Esophagus squamous epithelium (tissue), 5 donors: ENCODE results near the gene MAN1C1. TPM values are rescaled to one million over a fixed set of nuclear protein-coding genes. Genes with fewer than 3 reads are reported as not detected.

Experiments
- DNase-seq: peaks from one replicate; lab custom pipeline; 2025; lab: John Stamatoyannopoulos, UW
- H3K27ac ChIP-seq, 4 donors: fragments of 200-600 bp; sonication (generic); one replicate each; pipeline ENCODE4 v1.5.1; 2016 to 2019; ENCODE audit warnings: mild to moderate bottlenecking in 1 of 4
- H3K27me3 ChIP-seq, 4 donors: fragments of 200-600 bp; sonication (generic); 1 replicate in 3 of 4; 2 replicates in 1 of 4; pipeline versions ENCODE4 v1.5.1 to v1.6.0; 2017 to 2021; ENCODE audit warnings: antibody characterized with exemption in 1 of 4
- H3K36me3 ChIP-seq, 3 donors: fragments of 200-600 bp; sonication (generic); one replicate each; pipeline ENCODE4 v1.5.1; 2016 to 2019
- H3K4me1 ChIP-seq, 3 donors: fragments of 200-600 bp; sonication (generic); one replicate each; pipeline ENCODE4 v1.5.1; 2017 to 2019
- H3K4me3 ChIP-seq, 4 donors: fragments of 200-600 bp; sonication (generic); 1 replicate in 3 of 4; 2 replicates in 1 of 4; pipeline ENCODE4 v1.5.1; 2016 to 2019; ENCODE audit warnings: mild to moderate bottlenecking in 2 of 4, moderate library complexity in 1 of 4
- H3K9me3 ChIP-seq, 3 donors: fragments of 200-600 bp; sonication (generic); one replicate each; pipeline ENCODE4 v1.5.1; 2016 to 2019
- POLR2A ChIP-seq, 4 donors: fragments of 450-650 bp; IDR thresholded peaks; one replicate each; pipeline ENCODE4 v1.6.1; 2017; ENCODE audit warnings: antibody characterized with exemption in 4 of 4, mild to moderate bottlenecking in 4 of 4, moderate library complexity in 3 of 4
- WGBS, 2 donors: methylation state at CpG; one replicate each; pipeline ENCODE4 v1.1.5; 2018; 5-methylcytosine and 5-hydroxymethylcytosine counted together
- intact Hi-C: fragments of 100-400 bp; cut with DNase I; formaldehyde crosslinking; loops from one replicate; pipeline ENCODE4 v1.15.0; 2022
- total RNA-seq, 4 donors: library from RNA; depleted of rRNA; stranded (reverse); fragments of >200 nt; gene quantifications; one replicate each; pipeline ENCODE4 v1.1.0, GENCODE V29; 2016
- TF ChIP-seq, protein P1 (sequence below), 6 experiments: fragments of 450-650 bp in 4 of 6; fragments of 200-600 bp in 2 of 6; sonication (generic) in 2 of 6; IDR thresholded peaks; one replicate each; pipeline ENCODE4 v1.5.1; 2016 to 2019; ENCODE audit warnings: antibody characterized with exemption in 6 of 6, mild to moderate bottlenecking in 4 of 6, moderate library complexity in 4 of 6
- donor health status: DM: yes; HTN: yes; CAD: no.

MAN1C1 gene
- total RNA-seq, 4 donors from 2014 or later, result 0.91 to 7.4 (median 3.8) TPM

DNA sequence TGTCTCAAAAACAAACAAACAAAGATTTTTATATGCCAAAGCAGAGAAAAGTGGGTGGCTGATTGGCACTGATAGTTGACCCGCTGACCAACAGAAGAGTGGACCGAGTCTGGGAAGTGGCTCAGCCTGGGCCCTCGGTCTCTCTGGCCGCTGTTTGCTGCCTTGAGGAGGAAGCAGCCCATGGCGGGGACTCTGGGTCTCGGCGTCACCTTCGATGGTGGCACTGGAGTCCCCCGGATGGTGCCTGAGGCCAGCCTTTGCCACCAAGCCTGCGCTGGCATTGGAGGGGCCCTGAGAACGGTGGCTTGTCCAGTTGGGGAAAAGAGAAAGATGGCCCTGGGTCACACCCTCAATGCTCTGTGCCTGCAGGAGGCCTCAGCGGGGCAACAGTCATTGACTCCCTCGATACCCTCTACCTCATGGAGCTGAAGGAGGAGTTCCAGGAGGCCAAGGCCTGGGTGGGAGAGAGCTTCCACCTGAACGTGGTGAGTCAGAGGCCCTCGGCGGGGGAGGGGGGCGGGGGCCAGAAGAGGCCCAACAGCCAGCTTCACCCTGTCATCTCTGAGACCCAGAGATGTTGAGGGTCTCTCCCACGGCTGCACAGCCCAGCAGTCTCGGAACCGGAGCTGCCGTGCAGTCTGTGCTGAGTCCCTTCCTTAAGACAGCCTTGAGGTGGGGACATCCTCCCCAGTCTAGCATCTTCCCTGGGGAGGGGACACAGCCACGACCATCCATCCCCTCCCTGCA lies 129.9 kb downstream of the MAN1C1 start:
- no peak for TF ChIP-seq POLR2A (IDR thresholded peaks at IDR 0.05)
- TF ChIP-seq, protein P1, sequence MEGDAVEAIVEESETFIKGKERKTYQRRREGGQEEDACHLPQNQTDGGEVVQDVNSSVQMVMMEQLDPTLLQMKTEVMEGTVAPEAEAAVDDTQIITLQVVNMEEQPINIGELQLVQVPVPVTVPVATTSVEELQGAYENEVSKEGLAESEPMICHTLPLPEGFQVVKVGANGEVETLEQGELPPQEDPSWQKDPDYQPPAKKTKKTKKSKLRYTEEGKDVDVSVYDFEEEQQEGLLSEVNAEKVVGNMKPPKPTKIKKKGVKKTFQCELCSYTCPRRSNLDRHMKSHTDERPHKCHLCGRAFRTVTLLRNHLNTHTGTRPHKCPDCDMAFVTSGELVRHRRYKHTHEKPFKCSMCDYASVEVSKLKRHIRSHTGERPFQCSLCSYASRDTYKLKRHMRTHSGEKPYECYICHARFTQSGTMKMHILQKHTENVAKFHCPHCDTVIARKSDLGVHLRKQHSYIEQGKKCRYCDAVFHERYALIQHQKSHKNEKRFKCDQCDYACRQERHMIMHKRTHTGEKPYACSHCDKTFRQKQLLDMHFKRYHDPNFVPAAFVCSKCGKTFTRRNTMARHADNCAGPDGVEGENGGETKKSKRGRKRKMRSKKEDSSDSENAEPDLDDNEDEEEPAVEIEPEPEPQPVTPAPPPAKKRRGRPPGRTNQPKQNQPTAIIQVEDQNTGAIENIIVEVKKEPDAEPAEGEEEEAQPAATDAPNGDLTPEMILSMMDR (IDR thresholded peaks at IDR 0.05), result no peak
- WGBS, 2 donors, result 66 to 100% methylated on average over 3 to 4 of the region's 22 CpGs
- no peak overlapping the region for H3K4me3 ChIP-seq
- H3K27me3 ChIP-seq, result no peaks in the 10 kb centered on the region
- intact Hi-C loops, result loop anchor here (5.0 kb wide), 1 partner anchor 129 kb away; the partner anchor contains the start of gene MAN1C1
- peaks cover 19 to 71% (median 52%) of the 10 kb centered on the region in 3 donors for H3K4me1 ChIP-seq
- DNase-seq, result no peak
- H3K27ac ChIP-seq, result no peak overlapping the region
- no peaks in the 10 kb centered on the region for H3K36me3 ChIP-seq
- H3K9me3 ChIP-seq, result no peaks in the 10 kb centered on the region

DNA sequence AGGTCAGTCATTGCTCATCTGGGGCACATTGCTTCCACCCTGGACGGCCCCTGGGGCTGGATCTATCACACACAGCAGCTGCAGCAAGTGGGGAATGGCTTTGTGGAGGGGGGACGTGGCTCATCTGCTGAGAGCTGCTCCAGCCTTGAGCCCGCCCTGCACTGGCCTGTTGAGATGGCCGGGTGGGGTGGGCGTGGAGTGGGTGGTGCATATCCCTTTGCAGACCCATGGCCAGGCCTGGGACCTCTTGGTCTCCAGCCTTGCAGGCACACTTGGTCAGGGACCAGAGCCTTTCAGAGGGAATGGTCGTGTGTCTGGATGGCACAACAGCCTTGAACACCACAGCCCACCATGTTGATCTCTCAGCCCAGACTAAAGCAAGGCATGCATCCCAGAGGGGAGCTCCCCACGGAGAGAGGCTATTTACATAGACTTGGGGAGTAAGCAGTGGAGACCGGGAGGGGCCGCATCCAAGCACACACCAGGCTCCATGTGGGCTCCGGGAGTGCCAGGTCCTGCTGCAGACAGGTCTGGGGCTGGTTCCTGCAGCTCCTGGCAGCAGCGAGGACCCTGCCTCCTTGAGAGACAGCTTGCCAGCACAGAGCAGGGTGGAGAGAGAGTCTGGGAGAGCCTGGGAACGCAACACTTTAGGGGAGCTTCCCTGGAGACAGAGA lies 130.6 kb downstream of the MAN1C1 start:
- Histone ChIP-seq H3K27me3 (no peaks in the 10 kb centered on the region), H3K4me3 (no peak overlapping the region), H3K36me3 (no peaks in the 10 kb centered on the region), H3K4me1 (peaks cover 19 to 67% (median 52%) of the 10 kb centered on the region in 3 donors), H3K9me3 (no peaks in the 10 kb centered on the region), H3K27ac (peak overlapping the region in 1 of 4 donors; percentile 1)
- 64 to 80% methylated on average over 3 to 5 of the region's 12 CpGs for WGBS, 2 donors
- TF ChIP-seq, protein P1 (IDR thresholded peaks at IDR 0.05), result no peak
- no peak for TF ChIP-seq POLR2A (IDR thresholded peaks at IDR 0.05)
- no peak for DNase-seq
- intact Hi-C loops, result loop anchor here (5.0 kb wide), 1 partner anchor 130 kb away; the partner anchor contains the start of gene MAN1C1

GRCh38 chr1:25748531-25749205 lies 132.1 kb downstream of the MAN1C1 start:
- intact Hi-C loops, result loop anchor here (5.0 kb wide), 1 partner anchor 131 kb away; the partner anchor contains the start of gene MAN1C1

DNA sequence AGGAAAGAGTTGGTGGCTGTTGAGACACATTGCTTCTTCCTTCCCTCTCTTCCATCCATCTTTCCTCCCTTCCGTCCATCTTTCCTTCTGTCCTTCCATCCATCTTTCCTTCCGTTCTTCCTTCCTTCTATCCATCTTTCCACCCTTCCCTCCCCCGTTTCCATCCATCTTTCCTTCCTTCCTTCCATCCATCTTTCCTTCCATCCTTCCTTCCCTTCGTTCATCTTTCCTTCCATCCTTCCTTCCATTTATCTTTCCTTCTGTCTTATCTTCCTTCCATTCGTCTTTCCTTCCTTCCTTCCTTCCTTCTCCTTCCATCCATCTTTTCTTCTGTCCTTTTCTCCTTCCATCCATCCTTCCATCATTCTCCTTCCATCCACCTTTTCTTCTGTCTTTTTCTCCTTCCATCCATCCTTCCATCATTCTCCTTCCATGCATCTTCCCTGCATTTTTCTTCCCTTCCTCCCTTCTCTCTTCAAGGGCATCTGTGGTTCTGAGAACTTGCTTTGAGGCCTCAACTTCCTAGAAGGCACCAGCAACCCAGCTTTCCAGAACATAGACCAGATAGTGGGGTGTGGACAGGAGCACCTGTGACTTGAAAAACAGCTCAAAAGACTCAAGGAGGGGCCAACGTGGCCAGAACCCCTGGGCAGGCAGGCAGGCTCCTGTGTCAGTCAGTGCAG lies 134.5 kb downstream of the MAN1C1 start:
- Histone ChIP-seq H3K4me3 (no peak overlapping the region), H3K27ac (no peak overlapping the region), H3K4me1 (peaks cover 19 to 57% (median 42%) of the 10 kb centered on the region in 3 donors), H3K27me3 (no peaks in the 10 kb centered on the region), H3K9me3 (no peaks in the 10 kb centered on the region), H3K36me3 (no peaks in the 10 kb centered on the region)
- DNase-seq, result no peak
- 85 to 91% methylated on average over 5 of the region's 6 CpGs for WGBS, 2 donors
- no peak for TF ChIP-seq POLR2A (IDR thresholded peaks at IDR 0.05)
- TF ChIP-seq, protein P1 (IDR thresholded peaks at IDR 0.05), result no peak
- intact Hi-C loops, result no loop called here

More at GRCh38 chr1:25748531-25749205, 132.1 kb downstream of the MAN1C1 start:
- Histone ChIP-seq H3K9me3 (no peaks in the 10 kb centered on the region), H3K27me3 (no peaks in the 10 kb centered on the region), H3K4me3 (no peak overlapping the region), H3K27ac (peak overlapping the region; percentile 21 to 69 (median 52)), H3K36me3 (no peaks in the 10 kb centered on the region), H3K4me1 (peaks cover 14 to 56% (median 39%) of the 10 kb centered on the region in 3 donors)
- TF ChIP-seq, protein P1 (IDR thresholded peaks at IDR 0.05), result no peak
- no peak for TF ChIP-seq POLR2A (IDR thresholded peaks at IDR 0.05)
- 33 to 64% methylated on average over 4 to 8 of the region's 8 CpGs for WGBS, 2 donors
- no peak for DNase-seq
